Activated CD8-positive, alpha-beta memory T cell treated with anti-CD3 and anti-CD28 coated beads, Interleukin-2, amount 10 ng/mL, durations not matched to agents 7 days and 5 days (primary cell): ENCODE results near the gene TBC1D22A. TPM values are rescaled to one million over a fixed set of nuclear protein-coding genes. Genes with fewer than 3 reads are reported as not detected.

ENCODE experiments used
- ATAC-seq: fragments of 150-1000 bp; cut with Tn5 transposase; one replicate; pipeline ENCODE4 v1.10.0; 2021; ENCODE audit warnings: moderate library complexity
- CTCF ChIA-PET: fragments of 350-600 bp; sonication (Branson Sonifier 250); formaldehyde crosslinking; loops from one replicate; lab custom pipeline; 2021; ENCODE audit warnings: antibody characterized with exemption; lab: Charles Lee
- DNase-seq: peaks from one replicate; pipeline ENCODE4 v3.0.0-alpha.2; 2020
- H3K27ac Mint-ChIP-seq: one replicate; pipeline ENCODE4 v1.8.0; 2021; ENCODE audit warnings: mild to moderate bottlenecking, mixed read lengths
- H3K27me3 Mint-ChIP-seq: one replicate; pipeline ENCODE4 v1.8.0; 2021; ENCODE audit warnings: mixed read lengths
- H3K36me3 Mint-ChIP-seq: one replicate; pipeline ENCODE4 v1.8.0; 2021; ENCODE audit warnings: mild to moderate bottlenecking, mixed read lengths
- H3K4me1 Mint-ChIP-seq: one replicate; pipeline ENCODE4 v1.8.0; 2021; ENCODE audit warnings: mixed read lengths
- H3K4me3 Mint-ChIP-seq: one replicate; pipeline ENCODE4 v1.8.0; 2021; ENCODE audit warnings: mild to moderate bottlenecking, moderate library complexity, mixed read lengths
- H3K9me3 Mint-ChIP-seq: one replicate; pipeline ENCODE4 v1.8.0; 2022; ENCODE audit warnings: low read depth, mixed read lengths
- total RNA-seq, 2 experiments: library from RNA; stranded (reverse); gene quantifications; one replicate each; pipeline ENCODE4 v1.2.3, GENCODE V29; 2021

Gene TBC1D22A
- total RNA-seq, 2 experiments from 2014 or later: 32.6 to 44.9 TPM

DNA sequence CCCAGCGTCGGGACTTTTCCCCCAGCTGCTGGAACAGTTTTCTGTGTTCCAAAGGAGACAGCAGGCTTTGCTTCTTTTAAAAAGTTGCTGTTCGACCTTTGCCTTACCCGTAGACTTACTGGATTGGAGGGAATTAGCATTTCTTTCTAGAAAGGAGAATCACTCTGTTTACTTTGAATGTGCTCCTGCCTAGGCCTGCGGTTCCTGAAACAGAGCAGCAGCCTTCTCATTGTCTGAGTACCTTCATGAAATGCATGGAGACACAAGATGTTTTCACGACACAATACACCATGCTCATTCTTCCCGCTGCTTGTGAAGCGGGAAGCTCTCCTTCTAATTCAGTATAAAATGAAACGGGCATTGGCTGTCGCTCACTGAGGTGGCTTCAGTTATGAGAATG is 196.2 kb downstream of the TBC1D22A start:
- ATAC-seq (no peak), DNase-seq (no peak)
- no peak overlapping the region for H3K27ac Mint-ChIP-seq
- H3K4me1 Mint-ChIP-seq: no peaks in the 10 kb centered on the region
- no peak overlapping the region for H3K4me3 Mint-ChIP-seq
- H3K27me3 Mint-ChIP-seq: no peaks in the 10 kb centered on the region
- no peaks in the 10 kb centered on the region for H3K36me3 Mint-ChIP-seq
- CTCF ChIA-PET: no interaction called here
- H3K9me3 Mint-ChIP-seq: no peaks in the 10 kb centered on the region

DNA sequence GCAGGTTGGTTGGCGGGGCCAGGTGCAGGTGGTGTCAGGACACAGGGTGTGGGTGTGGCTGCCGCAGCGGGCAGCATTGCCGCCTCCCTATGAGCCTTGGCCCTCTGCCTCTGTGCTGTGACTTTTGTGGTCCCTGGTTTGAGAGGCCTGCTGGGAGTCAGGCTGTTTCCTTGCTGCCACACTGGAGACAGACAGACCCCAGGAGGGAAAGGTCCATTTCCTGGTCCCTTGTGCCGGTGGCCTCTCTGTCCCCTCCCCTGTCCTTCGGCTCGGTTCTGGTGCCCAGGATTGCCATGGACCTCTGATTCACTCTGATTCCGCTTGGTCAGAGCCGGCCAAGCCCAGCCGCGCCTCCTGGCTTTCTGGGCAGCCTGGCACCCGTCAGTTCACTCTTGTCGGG is 196.9 kb downstream of the TBC1D22A start:
- H3K9me3 Mint-ChIP-seq: no peaks in the 10 kb centered on the region
- CTCF ChIA-PET: no interaction called here
- ATAC-seq (no peak), DNase-seq (no peak)
- no peaks in the 10 kb centered on the region for H3K27me3 Mint-ChIP-seq
- no peaks in the 10 kb centered on the region for H3K4me1 Mint-ChIP-seq
- H3K27ac Mint-ChIP-seq: no peak overlapping the region
- no peaks in the 10 kb centered on the region for H3K36me3 Mint-ChIP-seq
- H3K4me3 Mint-ChIP-seq: no peak overlapping the region

DNA sequence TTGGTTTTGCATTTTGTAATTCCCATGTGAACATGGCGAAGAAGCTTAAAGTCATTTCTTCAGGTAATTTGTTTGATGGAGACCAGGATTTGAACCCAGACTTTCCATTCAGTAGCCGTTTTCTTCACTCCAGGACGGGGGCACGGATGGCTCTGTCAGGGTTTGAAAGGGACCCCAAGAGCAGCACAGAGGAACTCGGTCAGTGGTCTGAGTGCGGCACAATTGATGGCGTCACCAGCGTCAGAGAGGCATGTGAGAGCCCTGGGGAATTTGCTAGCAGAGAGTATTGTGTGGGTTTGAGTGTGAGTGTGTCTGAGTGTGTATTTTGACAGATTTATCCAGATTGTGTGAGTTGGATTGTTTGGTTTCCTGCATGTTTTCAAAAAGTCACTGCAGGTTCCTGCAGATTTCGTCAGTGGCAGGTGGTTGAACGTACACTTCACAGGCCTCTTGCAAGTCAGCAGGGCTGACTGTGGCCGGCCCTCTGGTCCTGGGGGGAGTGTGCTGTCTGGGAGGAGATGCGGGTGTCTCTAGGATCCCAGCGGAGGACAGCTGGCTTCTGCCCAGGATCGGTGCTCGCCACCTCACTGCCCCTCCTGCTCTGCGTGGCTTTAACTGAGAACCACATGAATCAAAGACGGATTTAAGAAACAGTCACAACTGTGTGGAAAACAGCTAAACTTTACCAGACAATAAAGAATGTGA is 199.3 kb downstream of the TBC1D22A start:
- H3K9me3 Mint-ChIP-seq: no peaks in the 10 kb centered on the region
- DNase-seq (no peak), ATAC-seq (no peak)
- H3K36me3 Mint-ChIP-seq: no peaks in the 10 kb centered on the region
- H3K27ac Mint-ChIP-seq: no peak overlapping the region
- no peaks in the 10 kb centered on the region for H3K27me3 Mint-ChIP-seq
- CTCF ChIA-PET: no interaction called here
- no peak overlapping the region for H3K4me3 Mint-ChIP-seq
- no peaks in the 10 kb centered on the region for H3K4me1 Mint-ChIP-seq

DNA sequence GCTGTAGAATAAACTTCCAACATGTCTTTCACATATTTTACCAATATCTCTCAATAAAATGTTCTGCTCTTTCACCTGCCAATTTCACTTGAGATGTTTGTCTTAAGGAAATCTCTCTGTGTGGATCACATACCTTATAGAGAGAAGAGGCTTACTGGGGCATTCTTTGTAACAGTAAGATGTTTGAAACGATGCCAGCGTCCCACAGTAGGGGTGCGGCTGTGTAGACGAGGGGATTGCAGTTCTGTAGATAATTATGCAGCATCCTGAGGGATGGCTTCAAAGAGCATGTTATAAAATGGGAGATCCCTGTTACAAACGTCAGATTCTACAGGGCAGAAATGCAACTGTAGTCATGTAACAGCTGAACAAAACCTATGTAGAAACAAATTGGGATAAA is 200.0 kb downstream of the TBC1D22A start:
- no peaks in the 10 kb centered on the region for H3K27me3 Mint-ChIP-seq
- ATAC-seq (no peak), DNase-seq (no peak)
- H3K27ac Mint-ChIP-seq: no peak overlapping the region
- H3K4me3 Mint-ChIP-seq: no peak overlapping the region
- CTCF ChIA-PET: no interaction called here
- no peaks in the 10 kb centered on the region for H3K9me3 Mint-ChIP-seq
- no peaks in the 10 kb centered on the region for H3K36me3 Mint-ChIP-seq
- no peaks in the 10 kb centered on the region for H3K4me1 Mint-ChIP-seq

DNA sequence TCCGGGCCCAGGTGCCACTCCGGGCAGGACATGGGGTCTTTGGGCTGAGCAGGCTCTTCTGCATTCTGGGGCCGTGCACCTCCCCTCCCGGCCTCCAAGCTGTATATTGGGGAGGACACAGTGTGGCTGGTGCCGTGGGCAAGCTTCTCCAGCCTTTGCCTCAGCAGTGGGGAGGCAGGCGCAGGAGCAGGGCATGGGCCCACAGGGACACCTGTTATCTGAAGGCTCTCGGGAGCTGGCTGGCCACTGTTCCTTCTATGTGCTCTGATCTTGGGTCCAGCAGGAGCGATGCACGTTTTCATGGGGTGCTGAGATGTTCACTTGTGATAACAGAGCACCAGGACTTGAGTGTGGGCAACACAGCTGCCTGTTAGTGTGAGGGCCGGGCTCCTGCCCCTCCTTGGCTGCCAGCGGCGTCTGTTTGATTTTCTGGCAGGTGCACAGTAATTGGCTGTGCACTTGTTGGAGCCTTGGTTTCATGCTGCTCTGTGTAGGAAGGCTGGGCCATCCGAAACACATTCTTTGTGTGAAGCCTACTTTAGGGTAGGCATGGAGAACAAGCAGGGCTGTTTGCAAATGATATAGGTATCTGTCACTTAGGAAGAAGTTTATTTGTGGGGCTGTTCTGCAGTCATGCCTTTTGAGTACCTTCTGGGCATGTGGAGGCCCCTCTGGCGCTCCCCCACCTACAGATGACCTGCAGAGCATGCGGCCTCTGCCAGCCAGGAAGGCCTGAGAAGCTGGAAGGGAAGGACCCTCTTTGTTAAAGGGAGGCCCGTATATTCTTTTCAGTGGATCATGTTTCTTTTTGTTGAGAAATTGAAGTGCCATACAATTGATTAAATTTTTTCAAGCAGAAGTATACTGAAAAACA is 201.5 kb downstream of the TBC1D22A start:
- CTCF ChIA-PET: no interaction called here
- no peaks in the 10 kb centered on the region for H3K9me3 Mint-ChIP-seq
- no peak overlapping the region for H3K27ac Mint-ChIP-seq
- H3K4me3 Mint-ChIP-seq: no peak overlapping the region
- no peak for ATAC-seq
- H3K36me3 Mint-ChIP-seq: no peaks in the 10 kb centered on the region
- H3K27me3 Mint-ChIP-seq: no peaks in the 10 kb centered on the region
- H3K4me1 Mint-ChIP-seq: peaks cover 6% of the 10 kb centered on the region
- no peak for DNase-seq

DNA sequence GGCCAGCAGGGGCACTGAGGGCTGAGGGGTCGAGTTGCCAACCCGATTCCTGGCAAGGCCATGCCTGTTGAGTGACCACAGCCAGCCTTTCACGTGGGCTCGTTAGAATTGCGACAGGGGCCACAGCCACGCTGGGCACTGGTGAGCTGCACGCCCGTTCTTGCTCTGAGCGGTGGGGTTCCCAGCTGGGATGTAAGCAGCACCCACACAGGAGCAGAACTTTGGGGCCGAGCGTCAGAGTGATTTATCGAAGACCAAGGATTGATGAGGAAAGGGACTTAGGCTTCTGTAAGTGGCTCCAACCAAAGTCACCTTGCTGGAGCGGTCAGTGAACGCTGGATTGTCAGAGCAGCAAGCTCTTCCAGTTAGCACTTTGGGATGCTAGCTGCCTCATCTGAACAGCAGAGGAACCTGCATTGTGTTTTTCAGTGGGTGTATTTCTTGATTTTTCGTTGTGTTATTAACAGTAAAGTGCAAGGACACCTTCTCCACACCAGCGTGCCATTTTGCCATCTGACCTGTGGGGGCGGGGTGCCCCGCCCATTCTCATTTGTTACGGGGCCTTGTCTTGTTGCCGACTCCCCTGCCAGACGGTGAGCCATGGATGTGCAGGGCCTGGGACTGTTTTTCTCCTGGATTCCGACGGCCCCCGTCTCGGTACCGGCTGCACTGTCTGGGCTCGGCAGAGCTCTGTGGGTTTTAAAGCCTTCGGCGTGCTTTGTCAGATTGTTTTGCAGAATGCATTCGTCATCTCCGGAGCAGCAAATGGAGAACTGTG is 202.5 kb downstream of the TBC1D22A start:
- Mint-ChIP-seq H3K27me3 (no peaks in the 10 kb centered on the region), H3K4me3 (no peak overlapping the region), H3K27ac (no peak overlapping the region), H3K36me3 (no peaks in the 10 kb centered on the region), H3K4me1 (peaks cover 16% of the 10 kb centered on the region), H3K9me3 (no peaks in the 10 kb centered on the region)
- CTCF ChIA-PET: no interaction called here
- ATAC-seq (no peak), DNase-seq (no peak)

DNA sequence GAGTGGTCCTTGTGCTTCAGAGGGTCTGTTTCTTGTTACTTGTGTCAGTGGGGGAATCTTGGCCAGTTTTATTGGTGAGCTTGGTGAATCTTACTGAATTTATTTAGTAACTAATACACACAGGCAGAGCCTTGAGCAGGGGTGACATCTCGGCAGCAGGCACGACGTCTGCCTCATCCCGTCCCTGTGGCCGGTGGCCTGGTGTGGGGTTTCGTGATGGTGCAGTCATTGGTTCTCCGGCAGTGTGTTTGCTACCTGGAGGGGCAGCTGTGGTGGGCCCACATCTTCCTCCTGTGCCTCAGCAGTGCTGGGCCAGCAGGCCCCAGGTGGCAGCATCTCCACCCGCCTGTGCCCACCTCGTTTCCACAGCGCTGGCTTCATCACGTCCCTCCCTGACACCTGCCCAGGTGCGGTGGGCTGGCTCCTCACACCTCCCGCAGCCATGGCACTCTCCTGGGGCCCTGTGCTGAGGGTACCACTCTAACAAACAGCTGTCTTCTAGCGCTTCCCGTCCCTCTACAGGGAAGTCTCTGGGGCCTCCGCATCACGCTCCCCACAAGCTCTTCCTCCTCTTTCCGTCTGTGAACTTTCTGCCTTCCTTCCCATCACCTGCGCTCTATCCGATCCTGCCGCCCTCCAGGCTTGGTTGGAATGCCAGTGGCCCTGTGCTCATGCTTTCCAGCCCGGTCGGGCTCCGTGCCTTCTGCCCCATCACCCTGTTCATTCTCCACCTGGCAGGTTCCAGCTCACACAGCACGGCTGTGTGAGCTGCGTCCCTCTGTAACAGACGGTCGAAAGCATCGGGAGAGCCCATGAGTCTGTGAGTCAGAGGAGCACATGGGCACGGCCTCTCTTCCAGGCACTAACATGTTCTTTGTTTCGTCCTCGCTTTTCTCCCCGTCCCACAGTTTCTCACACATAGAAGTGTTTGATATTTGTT is 203.4 kb downstream of the TBC1D22A start:
- Mint-ChIP-seq H3K9me3 (no peaks in the 10 kb centered on the region), H3K4me3 (no peak overlapping the region), H3K36me3 (no peaks in the 10 kb centered on the region), H3K27ac (no peak overlapping the region), H3K27me3 (no peaks in the 10 kb centered on the region), H3K4me1 (peaks cover 22% of the 10 kb centered on the region)
- ATAC-seq (no peak), DNase-seq (no peak)
- CTCF ChIA-PET: no interaction called here

DNA sequence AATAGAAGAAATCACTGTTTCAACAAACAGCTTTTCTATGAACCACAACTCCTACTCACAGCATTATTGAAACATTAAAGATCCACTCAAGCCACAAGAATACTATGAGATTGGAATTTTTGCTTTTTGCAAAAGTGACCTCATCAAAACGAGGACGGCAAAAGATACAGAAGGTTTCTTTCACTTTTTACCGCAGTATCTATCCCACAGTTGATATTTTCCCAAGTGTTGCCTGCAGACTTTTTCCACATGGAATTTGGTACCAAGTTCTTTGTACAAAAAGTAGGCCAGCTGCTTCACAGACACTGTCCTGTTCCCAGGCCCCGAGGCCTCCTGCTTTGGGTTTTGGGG is 204.0 kb downstream of the TBC1D22A start:
- ATAC-seq: no peak
- CTCF ChIA-PET: no interaction called here
- DNase-seq: no peak
- Mint-ChIP-seq H3K27ac (no peak overlapping the region), H3K27me3 (no peaks in the 10 kb centered on the region), H3K4me1 (peaks cover 22% of the 10 kb centered on the region), H3K4me3 (no peak overlapping the region), H3K36me3 (no peaks in the 10 kb centered on the region), H3K9me3 (no peaks in the 10 kb centered on the region)

DNA sequence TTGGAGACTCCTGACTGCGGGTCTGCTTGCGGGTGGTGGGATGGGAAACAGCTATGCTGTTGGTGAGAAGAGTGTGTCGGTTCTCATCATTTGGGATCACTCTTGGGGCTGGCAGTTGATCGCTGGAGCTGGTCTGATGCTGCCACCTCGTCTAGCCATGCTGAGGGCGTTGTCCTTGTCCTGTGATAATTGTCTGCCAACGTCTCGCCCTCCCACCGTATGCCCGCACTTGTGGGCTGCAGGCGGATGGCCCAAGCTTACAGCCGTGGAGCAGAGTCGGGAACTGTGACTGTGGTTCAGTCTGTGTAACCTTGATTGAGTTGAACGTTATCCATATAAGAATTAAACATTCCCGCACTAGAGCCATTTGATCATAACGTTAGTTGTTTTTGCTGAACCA is 204.4 kb downstream of the TBC1D22A start:
- no peak for ATAC-seq
- CTCF ChIA-PET: no interaction called here
- H3K9me3 Mint-ChIP-seq: no peaks in the 10 kb centered on the region
- H3K4me3 Mint-ChIP-seq: no peak overlapping the region
- H3K36me3 Mint-ChIP-seq: no peaks in the 10 kb centered on the region
- H3K27ac Mint-ChIP-seq: no peak overlapping the region
- H3K4me1 Mint-ChIP-seq: peaks cover 22% of the 10 kb centered on the region
- DNase-seq: no peak
- no peaks in the 10 kb centered on the region for H3K27me3 Mint-ChIP-seq

DNA sequence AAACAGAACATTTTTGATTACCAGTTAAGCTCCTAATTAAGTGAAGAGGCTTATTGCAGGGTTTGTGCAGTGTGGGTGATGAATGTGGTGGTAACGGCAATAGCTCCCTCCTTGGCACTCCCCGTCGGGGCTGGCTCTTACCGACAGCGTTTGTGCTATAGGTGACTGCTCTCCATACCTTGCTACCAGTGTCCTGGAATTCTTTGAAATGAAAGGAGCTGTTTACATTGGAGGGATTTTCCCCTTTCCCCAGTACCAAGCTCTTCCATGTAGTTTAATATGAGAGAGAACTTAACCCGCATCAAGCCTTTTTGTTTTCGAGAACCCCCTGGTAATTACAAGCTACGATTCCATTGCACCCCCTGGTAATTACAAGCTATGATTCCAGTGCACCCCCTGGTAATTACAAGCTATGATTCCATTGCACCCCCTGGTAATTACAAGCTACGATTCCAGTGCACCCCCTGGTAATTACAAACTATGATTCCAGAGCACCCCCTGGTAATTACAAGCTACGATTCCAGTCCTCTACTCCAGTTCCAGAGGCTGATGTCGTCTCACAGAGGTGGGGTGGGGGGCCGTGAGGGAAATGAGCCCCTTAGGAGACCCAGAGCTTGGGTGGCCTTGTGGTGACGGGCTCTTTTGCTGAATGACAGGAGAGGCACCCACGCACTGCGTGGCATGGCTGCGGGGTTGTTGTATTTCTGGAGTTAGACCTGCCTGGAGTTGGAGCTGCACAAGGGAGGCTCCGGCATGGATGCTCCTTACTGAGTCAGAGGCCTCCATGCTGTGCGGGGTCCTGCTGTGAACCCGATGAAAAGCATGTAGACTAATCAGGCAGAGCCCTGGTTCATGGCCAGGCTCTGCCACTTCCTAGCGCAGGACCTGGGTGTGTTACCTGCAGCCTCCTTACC is 205.3 kb downstream of the TBC1D22A start:
- H3K9me3 Mint-ChIP-seq: no peaks in the 10 kb centered on the region
- H3K27me3 Mint-ChIP-seq: no peaks in the 10 kb centered on the region
- H3K27ac Mint-ChIP-seq: no peak overlapping the region
- peaks cover 22% of the 10 kb centered on the region for H3K4me1 Mint-ChIP-seq
- DNase-seq (no peak), ATAC-seq (no peak)
- CTCF ChIA-PET: no interaction called here
- H3K4me3 Mint-ChIP-seq: no peak overlapping the region
- H3K36me3 Mint-ChIP-seq: no peaks in the 10 kb centered on the region

DNA sequence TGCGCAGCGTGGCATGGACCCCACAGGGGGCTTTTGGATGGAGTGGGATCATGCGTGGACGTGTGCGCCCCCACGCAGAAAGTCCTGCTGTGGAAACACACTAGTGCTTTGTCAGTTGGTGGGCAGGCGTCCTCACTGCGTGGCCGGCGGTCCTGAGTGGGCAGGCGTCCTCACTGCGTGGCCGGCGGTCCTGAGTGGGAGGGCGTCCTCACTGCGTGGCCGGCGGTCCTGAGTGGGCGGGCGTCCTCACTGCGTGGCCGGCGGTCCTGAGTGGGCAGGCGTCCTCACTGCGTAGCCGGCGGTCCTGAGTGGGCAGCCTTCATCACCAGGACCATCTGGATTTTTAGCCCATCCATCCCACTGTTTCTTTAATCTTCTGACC is 205.9 kb downstream of the TBC1D22A start:
- DNase-seq (no peak), ATAC-seq (no peak)
- Mint-ChIP-seq H3K4me3 (no peak overlapping the region), H3K27ac (no peak overlapping the region), H3K9me3 (no peaks in the 10 kb centered on the region), H3K27me3 (no peaks in the 10 kb centered on the region), H3K36me3 (no peaks in the 10 kb centered on the region), H3K4me1 (peaks cover 22% of the 10 kb centered on the region)
- CTCF ChIA-PET: no interaction called here

DNA sequence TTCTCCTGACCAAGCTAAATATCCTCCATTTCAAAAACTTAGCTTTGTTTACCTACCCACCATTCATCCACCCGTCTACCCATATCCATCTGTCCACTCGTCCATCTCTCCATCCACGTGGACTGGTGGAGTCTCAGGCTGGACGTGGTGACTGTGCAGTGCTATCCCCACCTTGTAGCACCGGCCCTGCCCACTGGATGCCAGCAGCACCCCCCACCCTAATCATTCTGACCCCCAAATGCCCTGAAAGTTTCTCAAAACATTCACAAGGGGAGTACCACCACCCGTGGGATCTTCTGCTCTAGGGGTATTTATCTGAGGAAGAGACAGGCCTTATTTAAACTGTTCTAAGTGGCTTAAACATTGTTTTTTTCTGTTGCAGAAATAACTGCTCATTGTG is 206.4 kb downstream of the TBC1D22A start:
- Mint-ChIP-seq H3K4me1 (peaks cover 22% of the 10 kb centered on the region), H3K4me3 (no peak overlapping the region), H3K9me3 (no peaks in the 10 kb centered on the region), H3K27ac (no peak overlapping the region), H3K36me3 (no peaks in the 10 kb centered on the region), H3K27me3 (no peaks in the 10 kb centered on the region)
- ATAC-seq: no peak
- no peak for DNase-seq
- CTCF ChIA-PET: no interaction called here
